ENCODE measurements around the gene MOSMO. TPM values are rescaled to one million over a fixed set of nuclear protein-coding genes. Genes with fewer than 3 reads are reported as not detected.
"Not testable (repeated sequence)": the region's sequence is repeated elsewhere in the genome, so short reads cannot be mapped to it uniquely, and the experiment has no call there.

Gene MOSMO
- polyA plus RNA-seq, 4 donors, result 17.6 to 25.2 (median 23.7) TPM

DNA sequence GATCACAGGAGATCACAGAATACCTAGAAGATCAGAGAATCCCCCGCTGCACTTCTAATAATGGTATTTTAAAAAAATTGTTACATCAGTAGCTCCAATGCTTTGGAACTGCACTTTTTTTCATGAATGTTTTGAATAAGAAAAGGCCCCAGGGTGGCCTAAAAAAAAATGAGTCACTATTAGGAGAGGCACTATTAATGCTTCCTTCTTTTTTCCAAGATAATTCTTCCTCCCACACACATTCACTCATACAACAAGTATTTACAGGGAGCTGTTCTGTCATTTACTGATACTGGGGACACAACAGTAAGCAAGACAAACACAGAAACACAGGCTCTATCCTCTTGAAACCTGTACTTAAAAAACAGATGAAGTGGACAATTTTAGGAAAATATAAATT is 6.3 kb upstream of the MOSMO start:
- DNase-seq (ENCODE audit: low read depth in 4 of 4, low spot score in 3 of 4), result no peak

GRCh38 chr16:22002047-22002446 is 5.9 kb upstream of the MOSMO start:
- not testable (repeated sequence) for DNase-seq (ENCODE audit: low read depth in 4 of 4, low spot score in 3 of 4)

GRCh38 chr16:22003195-22003594 is 4.7 kb upstream of the MOSMO start:
- DNase-seq (ENCODE audit: low read depth in 4 of 4, low spot score in 3 of 4), result no peak

DNA sequence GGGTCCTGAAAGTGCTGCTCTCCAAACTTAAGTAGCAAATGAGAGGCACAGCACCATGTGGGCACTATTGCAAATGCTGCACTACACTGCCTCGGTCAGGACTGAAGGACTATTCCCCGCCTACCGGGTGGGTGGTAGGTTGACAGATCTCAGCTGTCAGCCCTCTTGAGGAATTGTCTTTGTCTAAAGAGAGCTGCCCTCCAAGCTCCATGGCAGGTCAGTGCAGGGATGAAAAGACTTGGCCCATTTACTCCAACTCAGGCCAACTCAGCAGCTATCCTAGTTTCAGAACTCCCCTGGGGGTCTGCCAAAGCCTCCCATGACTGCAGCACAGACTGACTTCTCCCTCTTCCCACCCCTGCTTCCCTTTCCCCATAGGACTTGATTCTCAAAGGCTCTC is 3.6 kb upstream of the MOSMO start:
- no peak for DNase-seq (ENCODE audit: low read depth in 4 of 4, low spot score in 3 of 4)

DNA sequence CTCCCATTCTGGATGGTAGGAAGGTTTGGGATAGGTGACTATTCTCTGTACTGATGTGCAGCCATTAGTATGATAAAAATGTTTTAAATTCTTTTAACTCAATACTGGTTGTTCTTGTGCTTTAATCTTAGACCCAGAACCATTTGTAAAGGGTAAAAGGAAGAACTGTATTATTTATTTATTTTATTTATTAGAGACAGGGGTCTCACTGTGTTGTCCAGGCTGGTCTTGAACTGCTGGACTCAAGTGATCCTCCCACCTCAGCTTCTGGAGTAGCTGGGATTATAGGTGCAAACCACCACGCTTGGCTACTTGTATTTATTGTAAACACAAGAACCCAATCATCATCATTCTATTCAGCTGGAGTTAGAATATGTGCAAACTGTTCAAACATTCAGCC is 2.2 kb upstream of the MOSMO start:
- no peak for DNase-seq (ENCODE audit: low read depth in 4 of 4, low spot score in 3 of 4)

DNA sequence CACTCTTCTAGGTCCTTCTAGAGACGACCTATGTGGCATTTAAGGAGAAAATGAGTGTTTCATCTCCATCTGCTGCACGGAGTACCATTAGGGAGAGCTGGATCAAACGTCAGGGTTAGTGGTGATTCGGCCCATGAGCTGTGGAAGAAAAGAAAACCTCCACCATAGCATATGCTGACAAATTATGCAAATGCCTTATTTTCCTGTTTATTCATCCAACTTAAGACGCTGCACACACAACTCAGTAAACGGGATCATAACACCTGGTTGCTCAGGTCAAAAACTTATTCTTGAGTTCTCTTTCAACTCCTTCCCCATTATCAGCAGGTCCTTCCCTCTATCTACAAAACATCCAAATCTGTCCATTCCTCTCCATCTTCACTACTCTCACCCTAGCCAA is 1.3 kb upstream of the MOSMO start:
- DNase-seq (ENCODE audit: low read depth in 4 of 4, low spot score in 3 of 4), result no peak

- no peak for DNase-seq (ENCODE audit: low read depth in 4 of 4, low spot score in 3 of 4)
Observed at GRCh38 chr16:22007159-22007508, 777 bp upstream of the MOSMO start.

DNA sequence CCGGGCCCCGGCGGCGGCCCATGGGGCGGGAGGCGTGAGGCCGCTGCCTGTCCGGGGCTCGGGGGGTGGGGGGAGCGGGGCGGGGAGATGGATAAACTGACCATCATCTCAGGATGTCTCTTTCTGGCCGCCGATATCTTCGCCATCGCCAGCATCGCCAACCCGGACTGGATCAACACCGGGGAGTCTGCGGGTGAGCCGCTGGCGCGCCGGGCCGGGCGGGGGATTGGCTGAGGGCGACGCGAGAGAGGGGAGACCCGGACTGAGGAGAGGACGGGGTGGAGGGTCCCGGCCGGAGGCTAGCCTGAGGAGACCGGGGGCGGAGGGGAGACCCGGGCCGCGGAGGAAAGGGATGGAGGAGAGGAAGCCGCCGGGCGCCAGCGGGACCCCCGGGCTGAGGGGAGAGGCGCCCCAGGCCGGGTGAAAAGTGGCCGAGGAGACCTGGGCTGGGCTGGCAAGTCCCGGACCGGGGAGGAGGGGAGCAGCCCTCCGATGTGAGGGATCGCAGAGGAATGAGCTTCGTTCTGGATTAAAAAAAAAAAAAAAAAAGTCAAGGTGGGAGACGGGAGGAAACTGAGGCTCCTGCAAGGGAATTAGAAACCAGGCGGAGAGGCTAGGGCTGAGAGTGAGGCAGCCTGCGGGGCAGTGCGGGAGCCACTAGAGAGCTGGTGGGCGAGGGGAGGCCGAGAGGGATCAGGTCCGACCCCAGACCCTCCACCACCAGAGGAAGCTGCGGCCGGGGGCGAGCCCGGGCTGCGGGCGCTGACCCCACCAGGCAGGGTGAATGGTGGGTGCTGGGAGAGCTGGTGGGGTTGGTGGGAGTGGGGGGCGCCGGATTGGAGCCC is 526 bp downstream of the MOSMO start:
- DNase-seq (ENCODE audit: low read depth in 4 of 4, low spot score in 3 of 4), result no peak

DNA sequence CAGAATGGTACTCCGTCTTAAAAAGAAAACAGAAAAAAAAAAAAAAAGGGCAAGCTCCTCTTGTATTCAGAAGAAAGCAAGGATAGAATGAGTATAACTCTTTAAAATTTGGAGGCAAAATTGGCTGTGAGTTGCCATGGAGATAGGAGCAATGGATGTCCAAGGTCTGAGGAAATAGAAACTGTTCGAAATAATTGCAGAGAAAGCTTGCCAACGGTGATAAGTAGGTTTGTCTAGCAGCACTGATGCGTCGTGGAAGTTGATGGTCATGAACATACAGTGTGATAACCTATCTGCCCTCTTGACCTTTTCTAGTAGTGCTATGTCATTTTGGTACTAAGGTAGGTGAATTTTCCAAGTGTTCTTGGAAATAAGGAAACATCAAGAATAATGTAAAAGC is 3.0 kb downstream of the MOSMO start:
- no peak for DNase-seq (ENCODE audit: low read depth in 4 of 4, low spot score in 3 of 4)

DNA sequence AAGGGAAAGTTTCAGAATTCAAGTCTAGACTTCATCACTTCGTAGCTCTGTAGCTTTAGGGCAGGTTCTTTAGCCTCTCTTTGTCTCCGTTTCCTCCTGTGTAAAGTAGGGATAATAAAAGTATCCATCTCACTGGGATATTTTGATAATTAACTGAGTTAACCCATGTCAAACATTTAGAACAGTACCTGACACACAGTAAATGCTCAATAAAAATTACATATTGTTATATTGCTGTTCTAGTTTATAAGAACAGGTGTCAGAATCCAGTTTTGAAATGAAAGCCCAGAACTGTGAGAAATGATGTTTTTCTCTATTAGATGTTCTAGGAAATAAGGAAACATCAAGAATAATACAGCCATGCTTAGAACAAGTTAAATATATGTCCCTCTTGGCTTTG is 4.3 kb downstream of the MOSMO start:
- DNase-seq (ENCODE audit: low read depth in 4 of 4, low spot score in 3 of 4), result no peak

GRCh38 chr16:22013486-22013885 is 5.6 kb downstream of the MOSMO start:
- no peak for DNase-seq (ENCODE audit: low read depth in 4 of 4, low spot score in 3 of 4)

DNA sequence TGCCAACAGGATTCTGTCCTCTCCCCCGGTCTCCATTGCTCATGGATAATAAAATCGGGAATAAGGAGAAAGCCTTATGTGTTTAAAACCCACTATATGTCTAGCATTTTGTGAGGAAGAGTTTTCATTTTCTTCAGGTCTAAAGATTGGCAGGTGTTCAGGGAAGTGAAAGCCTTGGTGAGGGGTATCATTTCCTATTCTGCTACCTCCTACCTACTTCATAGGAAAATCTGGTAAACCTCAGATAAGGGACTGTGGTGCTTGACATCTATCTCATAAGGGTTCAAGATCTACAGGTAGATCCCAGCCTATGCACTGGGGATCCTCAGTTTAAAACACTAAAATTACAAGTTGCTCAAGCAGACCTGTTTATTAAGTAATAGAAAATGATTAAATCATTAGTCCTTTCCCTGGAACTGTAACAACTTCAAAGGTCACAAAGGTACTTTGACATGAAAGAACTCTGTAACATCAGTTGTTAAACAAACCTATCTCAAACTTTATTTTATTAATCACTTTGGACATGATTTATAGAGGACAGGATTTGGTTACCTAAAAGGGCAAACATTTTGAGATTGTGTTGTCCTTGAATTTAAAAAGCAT is 6.5 kb downstream of the MOSMO start:
- DNase-seq (ENCODE audit: low read depth in 4 of 4, low spot score in 3 of 4), result no peak

DNA sequence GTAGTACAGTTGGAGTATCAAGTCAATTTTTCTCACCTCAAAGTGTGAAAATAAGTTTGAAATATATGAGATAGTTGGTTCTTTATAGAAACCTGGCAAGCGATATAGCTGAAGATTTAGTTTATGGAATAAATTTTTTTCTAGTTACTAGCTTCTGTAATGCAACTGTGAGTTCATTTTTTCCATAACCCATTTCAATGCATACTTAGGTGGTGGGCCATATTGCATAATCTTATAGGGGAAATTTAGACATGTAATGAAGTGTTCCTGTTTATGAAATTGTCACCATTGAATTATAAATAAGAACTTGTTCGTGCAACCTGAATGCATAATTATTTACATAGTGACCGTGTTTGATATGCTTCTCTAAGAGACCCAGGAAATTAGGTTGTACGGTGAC is 9.0 kb downstream of the MOSMO start:
- DNase-seq (ENCODE audit: low read depth in 4 of 4, low spot score in 3 of 4), result no peak

DNA sequence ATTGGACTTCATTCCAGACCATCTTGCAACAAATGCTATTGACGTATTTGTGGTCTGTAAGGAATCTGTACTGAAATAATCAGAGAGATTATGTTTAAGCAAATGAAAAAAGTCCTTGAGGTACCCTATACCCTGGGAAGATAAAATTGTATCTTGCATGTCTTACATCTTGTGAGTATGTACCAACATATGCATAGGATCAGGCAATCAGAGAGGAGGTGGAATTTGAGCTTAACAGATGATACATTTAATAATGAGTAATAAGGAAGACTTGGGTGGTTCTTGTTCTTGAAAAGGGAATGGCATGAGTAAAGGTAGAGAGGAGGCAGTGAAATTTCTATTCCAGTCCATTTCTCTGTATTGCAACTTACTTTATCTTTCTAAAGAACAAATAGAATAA is 10.6 kb downstream of the MOSMO start:
- no peak for DNase-seq (ENCODE audit: low read depth in 4 of 4, low spot score in 3 of 4)

GRCh38 chr16:22022151-22022550 is 14.2 kb downstream of the MOSMO start:
- DNase-seq (ENCODE audit: low read depth in 4 of 4, low spot score in 3 of 4), result no peak

DNA sequence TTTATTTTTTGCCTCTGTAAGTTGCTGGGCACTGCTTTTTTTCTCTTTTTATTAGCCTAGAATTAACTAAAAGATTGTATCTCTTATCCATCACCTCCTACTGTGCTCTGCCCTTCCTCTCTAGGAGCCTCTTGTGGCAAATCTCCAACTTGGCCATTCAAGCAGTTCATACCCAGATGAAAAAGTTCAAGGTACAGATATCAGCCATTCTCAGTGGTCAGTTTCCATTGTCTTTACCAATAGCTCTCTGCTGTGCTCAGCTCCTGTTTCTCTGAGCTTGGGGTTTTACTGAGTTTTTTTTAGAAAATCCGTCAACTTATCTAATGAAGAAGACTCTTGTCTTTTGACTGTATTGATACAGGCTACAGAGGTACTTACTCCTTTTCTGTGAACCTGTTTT is 15.6 kb downstream of the MOSMO start:
- no peak for DNase-seq (ENCODE audit: low read depth in 4 of 4, low spot score in 3 of 4)

GRCh38 chr16:22024785-22025184 is 16.9 kb downstream of the MOSMO start:
- DNase-seq (ENCODE audit: low read depth in 4 of 4, low spot score in 3 of 4), result not testable (repeated sequence)

DNA sequence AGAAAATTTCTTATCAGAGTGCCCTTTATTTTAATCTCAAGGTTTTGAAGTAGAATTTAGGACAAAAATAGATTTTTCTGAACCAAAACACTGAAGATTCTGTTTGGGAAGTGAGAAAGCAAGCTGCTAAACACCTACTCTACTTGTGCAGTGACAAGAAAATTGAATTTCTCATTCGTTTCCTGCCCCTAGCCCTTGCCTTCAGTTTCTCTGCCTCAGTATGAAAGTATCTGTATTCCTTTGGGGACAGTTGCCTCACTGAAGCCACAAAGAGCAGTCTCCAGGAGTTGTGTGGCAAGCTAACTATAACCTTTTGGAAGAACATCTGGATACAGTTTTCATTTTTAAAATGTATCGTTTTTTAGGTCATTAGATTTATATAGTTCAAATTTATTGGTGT is 19.7 kb downstream of the MOSMO start:
- no peak for DNase-seq (ENCODE audit: low read depth in 4 of 4, low spot score in 3 of 4)

DNA sequence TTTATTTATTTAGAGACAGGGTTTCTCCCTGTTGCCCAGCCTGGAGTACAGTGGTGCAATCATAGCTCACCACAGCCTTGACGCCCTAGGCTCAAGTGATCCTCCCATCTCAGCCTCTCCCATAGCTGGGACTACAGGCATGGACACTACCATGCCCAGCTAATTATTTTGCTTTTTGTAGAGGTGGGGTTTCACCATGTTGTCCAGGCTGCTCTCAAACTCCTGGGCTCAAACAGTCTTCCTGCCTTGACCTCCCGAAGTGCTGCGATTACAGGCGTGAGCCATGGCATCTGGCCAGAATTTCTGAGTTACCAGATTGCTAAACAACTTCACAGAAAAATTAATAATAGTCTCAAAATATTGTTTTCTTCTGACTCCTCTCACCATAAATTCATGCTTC is 21.7 kb downstream of the MOSMO start:
- DNase-seq (ENCODE audit: low read depth in 4 of 4, low spot score in 3 of 4), result no peak

DNA sequence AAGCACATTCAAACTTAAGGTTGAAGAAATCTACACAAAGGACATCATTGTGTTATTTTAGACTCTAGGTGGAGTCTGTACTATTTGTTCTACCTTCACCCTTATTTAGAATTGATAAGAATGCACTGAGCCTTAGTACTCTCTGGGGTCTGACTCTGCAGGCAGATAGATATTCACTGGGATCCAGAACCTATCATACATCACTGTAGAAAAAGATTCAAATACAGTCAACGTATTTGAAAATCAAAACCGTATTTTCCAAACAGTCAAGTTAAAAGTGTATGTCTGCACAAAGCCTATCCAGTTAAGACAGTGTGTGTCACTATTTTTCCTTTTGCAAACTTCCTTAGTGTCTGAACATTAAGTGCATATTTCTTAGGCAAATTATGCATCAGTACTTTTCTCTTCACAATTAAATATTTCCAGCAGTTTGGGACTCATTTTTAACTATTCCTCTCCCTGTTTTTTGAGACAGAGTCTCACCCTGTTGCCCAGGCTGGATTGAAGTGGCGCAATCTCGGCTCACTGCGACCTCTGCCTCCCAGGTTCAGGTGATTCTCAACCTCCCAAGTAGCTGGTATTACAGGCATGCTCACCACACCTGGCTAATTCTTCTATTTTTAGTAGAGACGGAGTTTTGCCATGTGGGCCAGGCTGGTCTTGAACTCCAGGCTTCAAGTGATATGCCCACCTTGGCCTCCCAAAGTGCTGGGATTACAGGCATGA is 22.3 kb downstream of the MOSMO start:
- no peak for DNase-seq (ENCODE audit: low read depth in 4 of 4, low spot score in 3 of 4)

DNA sequence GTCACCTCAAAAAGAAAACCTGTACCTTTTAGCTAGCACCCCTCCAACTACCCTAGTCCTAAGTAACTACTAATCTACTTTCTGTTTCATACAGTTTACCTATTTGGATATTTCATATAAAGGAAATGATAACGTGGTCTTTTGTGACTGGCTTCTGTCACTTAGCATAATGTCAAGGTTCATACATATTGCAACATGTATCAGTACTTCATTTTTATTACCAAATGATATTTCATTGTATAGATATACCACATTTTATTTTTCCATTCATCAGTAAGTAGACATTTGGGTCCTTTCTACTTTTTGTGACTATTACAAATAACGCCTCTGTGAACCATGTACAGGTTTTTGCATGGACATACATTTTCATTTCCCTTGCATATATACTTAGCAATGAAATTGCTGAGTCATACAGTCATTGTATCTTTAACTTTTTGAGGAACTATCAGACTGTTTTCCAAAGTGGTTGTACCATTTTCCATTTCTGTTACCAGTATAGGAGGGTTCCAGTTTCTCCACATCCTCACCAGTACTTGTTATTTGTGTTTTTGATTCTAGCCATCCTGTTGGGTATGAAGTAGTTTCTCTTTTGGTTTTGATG is 23.7 kb downstream of the MOSMO start:
- no peak for DNase-seq (ENCODE audit: low read depth in 4 of 4, low spot score in 3 of 4)
